Suprapubic skin (tissue), 4 donors: Measurements from ENCODE around the gene KCNK6. TPM values are rescaled to one million over a fixed set of nuclear protein-coding genes. Genes with fewer than 3 reads are reported as not detected.
A peak's percentile ranks its signal among the peaks of the same experiment; 100 is the strongest.

ENCODE experiments used
- DNase-seq, 2 donors: peaks; one replicate each; pipeline ENCODE4 v3.0.0-alpha.2; 2019; ENCODE audit warnings: low spot score in 2 of 2
- H3K27ac ChIP-seq: fragments of 200-600 bp; sonication (generic); one replicate; pipeline ENCODE4 v1.5.1; 2019
- H3K27me3 ChIP-seq: fragments of 200-600 bp; sonication (generic); one replicate; pipeline ENCODE4 v1.5.1; 2019
- H3K36me3 ChIP-seq: fragments of 200-600 bp; sonication (generic); one replicate; pipeline ENCODE4 v1.5.1; 2019
- H3K4me1 ChIP-seq: fragments of 200-600 bp; sonication (generic); one replicate; pipeline ENCODE4 v1.5.1; 2019
- H3K4me3 ChIP-seq: fragments of 200-600 bp; sonication (generic); one replicate; pipeline ENCODE4 v1.5.1; 2019; ENCODE audit warnings: mild to moderate bottlenecking
- H3K9me3 ChIP-seq: fragments of 200-600 bp; sonication (generic); one replicate; pipeline ENCODE4 v1.5.1; 2019
- EP300 ChIP-seq: sonication (generic); formaldehyde crosslinking; IDR thresholded peaks from one replicate; pipeline ENCODE4 v1.6.1; 2017; ENCODE audit warnings: antibody characterized with exemption
- POLR2A ChIP-seq, 2 donors: fragments of 450-650 bp; IDR thresholded peaks; one replicate each; pipeline ENCODE4 v1.6.1; 2017; ENCODE audit warnings: antibody characterized with exemption in 2 of 2, mild to moderate bottlenecking in 2 of 2, moderate library complexity in 2 of 2
- POLR2AphosphoS5 ChIP-seq, 3 donors: sonication (generic); formaldehyde crosslinking; IDR thresholded peaks; one replicate each; pipeline ENCODE4 v1.6.1; 2017; ENCODE audit warnings: antibody characterized with exemption in 3 of 3
- WGBS: methylation state at CpG from one replicate; pipeline ENCODE4 v1.1.5; 2018; 5-methylcytosine and 5-hydroxymethylcytosine counted together
- total RNA-seq, 4 donors: library from RNA; depleted of rRNA; stranded (reverse); fragments of >200 nt; gene quantifications; one replicate each; pipeline ENCODE4 v1.1.0, GENCODE V29; 2016
- TF ChIP-seq, protein P1 (sequence below), 2 donors: fragments of 200-600 bp in 1 of 2; fragments of 450-650 bp in 1 of 2; sonication (generic) in 1 of 2; IDR thresholded peaks; one replicate each; pipeline ENCODE4 v1.5.1; 2016 to 2019; ENCODE audit warnings: antibody characterized with exemption in 2 of 2, mild to moderate bottlenecking in 1 of 2, moderate library complexity in 1 of 2

The KCNK6 gene
- total RNA-seq, 4 donors from 2014 or later, result 18.6 to 27.4 (median 22.8) TPM

DNA sequence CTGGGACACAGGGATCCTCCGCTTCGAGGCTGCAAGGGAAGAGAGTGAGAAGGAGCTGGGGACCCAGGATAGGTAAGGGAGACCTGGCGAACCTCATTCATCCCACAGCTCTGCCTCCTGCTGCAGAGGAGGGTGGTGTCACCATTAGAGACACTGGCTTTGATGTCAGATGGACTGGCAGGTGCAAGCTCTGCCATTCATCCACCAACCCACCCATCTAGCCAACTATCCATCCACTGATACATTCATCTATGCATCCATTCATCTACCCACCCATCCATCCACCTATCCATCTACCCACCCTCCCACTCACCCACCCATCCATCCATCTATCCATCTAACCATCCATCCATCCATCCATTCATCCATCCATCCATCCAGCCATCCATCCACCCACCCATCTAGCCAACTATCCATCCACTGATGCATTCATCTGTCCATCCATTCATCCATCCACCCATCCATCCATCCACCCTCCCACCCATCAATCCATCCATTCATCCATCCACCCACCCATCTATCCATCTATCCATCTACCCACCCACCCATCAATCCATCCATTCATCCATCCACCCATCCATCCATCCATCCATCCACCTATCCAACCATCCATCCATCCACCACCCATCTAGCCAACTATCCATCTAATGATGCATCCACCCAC lies 9.9 kb upstream of the KCNK6 start:
- Histone ChIP-seq H3K4me1 (peaks cover 8% of the 10 kb centered on the region), H3K36me3 (peaks cover 29% of the 10 kb centered on the region), H3K27ac (no peak overlapping the region), H3K27me3 (no peaks in the 10 kb centered on the region), H3K9me3 (no peaks in the 10 kb centered on the region), H3K4me3 (no peak overlapping the region)
- WGBS, result 100% methylated on average over 3 of the region's 3 CpGs
- TF ChIP-seq POLR2AphosphoS5 (IDR thresholded peaks at IDR 0.05) (no peak), EP300 (no peak), POLR2A (IDR thresholded peaks at IDR 0.05) (no peak)
- TF ChIP-seq, protein P1, sequence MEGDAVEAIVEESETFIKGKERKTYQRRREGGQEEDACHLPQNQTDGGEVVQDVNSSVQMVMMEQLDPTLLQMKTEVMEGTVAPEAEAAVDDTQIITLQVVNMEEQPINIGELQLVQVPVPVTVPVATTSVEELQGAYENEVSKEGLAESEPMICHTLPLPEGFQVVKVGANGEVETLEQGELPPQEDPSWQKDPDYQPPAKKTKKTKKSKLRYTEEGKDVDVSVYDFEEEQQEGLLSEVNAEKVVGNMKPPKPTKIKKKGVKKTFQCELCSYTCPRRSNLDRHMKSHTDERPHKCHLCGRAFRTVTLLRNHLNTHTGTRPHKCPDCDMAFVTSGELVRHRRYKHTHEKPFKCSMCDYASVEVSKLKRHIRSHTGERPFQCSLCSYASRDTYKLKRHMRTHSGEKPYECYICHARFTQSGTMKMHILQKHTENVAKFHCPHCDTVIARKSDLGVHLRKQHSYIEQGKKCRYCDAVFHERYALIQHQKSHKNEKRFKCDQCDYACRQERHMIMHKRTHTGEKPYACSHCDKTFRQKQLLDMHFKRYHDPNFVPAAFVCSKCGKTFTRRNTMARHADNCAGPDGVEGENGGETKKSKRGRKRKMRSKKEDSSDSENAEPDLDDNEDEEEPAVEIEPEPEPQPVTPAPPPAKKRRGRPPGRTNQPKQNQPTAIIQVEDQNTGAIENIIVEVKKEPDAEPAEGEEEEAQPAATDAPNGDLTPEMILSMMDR (IDR thresholded peaks at IDR 0.05), result no peak
- DNase-seq, result no peak

DNA sequence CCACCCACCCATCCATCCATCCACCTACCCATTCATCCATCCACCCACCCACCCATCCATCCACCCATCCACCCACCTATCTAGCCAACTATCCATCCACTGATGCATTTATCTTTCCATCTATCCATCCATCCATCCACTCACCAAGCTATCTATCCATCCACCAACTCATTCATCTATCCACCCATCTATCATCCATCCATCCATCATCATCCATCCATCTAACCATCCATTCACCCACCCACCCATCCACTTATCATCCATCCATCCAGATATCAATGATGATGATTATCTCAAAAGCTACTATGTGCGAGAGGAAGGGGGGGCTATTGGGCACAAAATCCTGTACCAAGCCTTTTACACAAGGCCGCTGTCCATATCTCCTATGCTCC lies 9.4 kb upstream of the KCNK6 start:
- WGBS, result 91% methylated on average over 2 of the region's 2 CpGs

DNA sequence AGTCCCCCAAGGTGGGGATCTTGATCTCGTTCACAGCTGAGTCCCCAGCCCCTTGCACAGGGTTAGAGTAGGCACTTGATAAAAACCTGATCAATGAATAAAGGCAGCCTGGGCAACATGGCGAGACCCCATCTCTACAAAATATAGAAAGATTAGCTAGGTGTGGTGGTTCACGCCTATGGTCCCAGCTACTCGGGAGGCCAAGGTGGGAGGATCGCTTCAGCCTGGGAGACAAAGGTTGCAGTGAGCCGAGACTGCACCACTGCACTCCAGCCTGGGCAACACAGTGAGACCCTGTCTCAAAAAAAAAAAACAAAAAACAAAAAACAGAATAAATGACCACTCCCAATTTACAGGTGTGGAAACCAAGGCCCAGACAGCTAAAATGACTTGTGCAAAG lies 8.7 kb upstream of the KCNK6 start:
- WGBS, result 97% methylated on average over 6 of the region's 6 CpGs
- no peaks in the 10 kb centered on the region for H3K9me3 ChIP-seq
- H3K4me3 ChIP-seq, result no peak overlapping the region
- no peaks in the 10 kb centered on the region for H3K27me3 ChIP-seq
- H3K27ac ChIP-seq, result no peak overlapping the region
- peaks cover 8% of the 10 kb centered on the region for H3K4me1 ChIP-seq
- H3K36me3 ChIP-seq, result peaks cover 25% of the 10 kb centered on the region
- TF ChIP-seq EP300, result no peak
- no peak for TF ChIP-seq POLR2A (IDR thresholded peaks at IDR 0.05)
- TF ChIP-seq, protein P1 (IDR thresholded peaks at IDR 0.05), result no peak
- TF ChIP-seq POLR2AphosphoS5 (IDR thresholded peaks at IDR 0.05), result no peak
- DNase-seq, result no peak

More for the DNA sequence above, 9.4 kb upstream of the KCNK6 start:
- H3K4me1 ChIP-seq, result peaks cover 8% of the 10 kb centered on the region
- H3K27ac ChIP-seq, result no peak overlapping the region
- H3K36me3 ChIP-seq, result peaks cover 25% of the 10 kb centered on the region
- H3K9me3 ChIP-seq, result no peaks in the 10 kb centered on the region
- H3K4me3 ChIP-seq, result no peak overlapping the region
- H3K27me3 ChIP-seq, result no peaks in the 10 kb centered on the region
- TF ChIP-seq, protein P1 (IDR thresholded peaks at IDR 0.05), result no peak
- no peak for TF ChIP-seq POLR2A (IDR thresholded peaks at IDR 0.05)
- TF ChIP-seq POLR2AphosphoS5 (IDR thresholded peaks at IDR 0.05), result no peak
- no peak for TF ChIP-seq EP300
- no peak for DNase-seq

DNA sequence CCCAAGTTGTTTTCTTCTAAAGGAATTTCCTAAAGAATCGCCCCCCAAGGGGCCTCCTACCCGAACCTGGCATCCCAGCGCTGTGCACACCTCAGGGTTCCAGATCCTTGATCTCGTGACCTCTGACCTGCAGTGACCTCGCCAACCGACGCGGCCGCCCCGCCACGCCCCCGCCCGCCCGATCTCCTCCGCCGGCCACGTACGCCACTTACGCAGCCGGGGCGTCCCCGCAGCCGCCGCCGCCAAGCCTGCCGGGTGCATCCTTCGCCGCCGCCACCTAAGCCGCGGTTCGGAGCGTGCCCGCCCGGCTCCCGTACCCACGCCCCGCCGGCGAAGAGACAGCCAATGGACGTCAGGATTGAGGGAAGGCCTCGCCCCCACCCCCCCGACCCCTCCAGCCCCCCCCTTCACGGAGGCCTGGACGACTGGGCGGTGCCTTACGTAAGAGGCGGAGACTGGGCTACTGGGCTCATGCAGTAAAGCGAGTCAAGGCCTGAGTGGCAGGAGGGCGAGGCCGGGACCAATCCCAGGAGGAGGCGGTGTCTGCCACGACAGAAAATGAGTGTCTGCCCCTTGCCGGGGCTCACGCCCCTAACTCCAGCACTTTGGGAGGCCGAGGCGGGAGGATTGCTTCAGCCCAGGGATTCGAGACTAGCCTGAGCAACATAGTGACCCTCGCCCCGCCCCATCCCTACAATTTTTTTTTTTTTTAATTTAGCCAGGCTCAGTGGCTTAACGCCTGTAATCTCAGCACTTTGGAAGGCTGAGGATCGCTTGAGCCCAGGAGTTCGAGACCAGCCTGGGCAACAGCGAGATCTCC lies 3.8 kb upstream of the KCNK6 start, which contains the start of gene YIF1B:
Gene YIF1B (minus strand): TSS at position 291 of the 820 bp plus-strand sequence. CDS start 30 bp downstream, at position 261.
- no peaks in the 10 kb centered on the region for H3K9me3 ChIP-seq
- no peaks in the 10 kb centered on the region for H3K27me3 ChIP-seq
- no peaks in the 10 kb centered on the region for H3K36me3 ChIP-seq
- TF ChIP-seq EP300 (no peak), POLR2AphosphoS5 (IDR thresholded peaks at IDR 0.05) (peak in 1 of 3 donors; percentile 83), POLR2A (IDR thresholded peaks at IDR 0.05) (no peak)
- TF ChIP-seq, protein P1 (IDR thresholded peaks at IDR 0.05), result peak in 1 of 2 donors; percentile 6
- 3% methylated on average over 17 of the region's 64 CpGs for WGBS
- DNase-seq, result peak; percentile 97 to 98
- H3K27ac ChIP-seq, result peak within 1 kb of the TSS; percentile 73
- H3K4me1 ChIP-seq, result peaks cover 44% of the 10 kb centered on the region
- peak within 1 kb of the TSS; percentile 60 for H3K4me3 ChIP-seq
